ENCODE measurements around the gene COL6A5. TPM values are rescaled to one million over a fixed set of nuclear protein-coding genes. Genes with fewer than 3 reads are reported as not detected.

Gene COL6A5
- total RNA-seq, 1 donor from 2014 or later: 0.07 TPM

DNA sequence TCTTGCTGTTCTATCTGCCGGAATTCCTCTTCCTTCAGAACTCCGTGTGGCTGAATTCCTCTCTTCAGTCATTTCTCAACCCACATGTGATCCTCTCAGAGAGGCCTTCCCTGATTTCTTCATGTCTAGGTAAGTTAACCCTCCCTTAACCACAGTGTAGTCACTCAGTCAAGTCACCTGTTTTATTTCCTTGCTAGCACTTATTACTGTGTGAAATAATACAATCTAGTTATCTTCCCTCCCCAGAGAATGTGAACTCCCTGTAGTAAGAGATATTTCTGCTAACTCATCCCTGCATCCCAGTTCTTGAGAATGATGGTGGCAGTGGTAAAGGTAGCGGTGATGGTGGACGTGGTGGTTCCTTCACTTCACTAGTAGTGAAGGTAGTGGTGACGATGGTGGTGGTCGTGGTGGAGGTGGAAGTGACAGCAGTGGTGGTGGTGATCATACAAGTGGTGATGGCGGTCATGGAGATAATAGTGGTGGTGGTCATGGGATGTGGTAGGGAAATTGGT lies 33.3 kb downstream of the COL6A5 start:
- Mint-ChIP-seq H3K27ac (peak overlapping the region; percentile 2), H3K27me3 (ENCODE audit: low read depth) (no peaks in the 10 kb centered on the region), H3K4me3 (no peak overlapping the region), H3K4me1 (peaks cover 16% of the 10 kb centered on the region), H3K9me3 (no peaks in the 10 kb centered on the region), H3K36me3 (no peaks in the 10 kb centered on the region)
- no peak for DNase-seq (ENCODE audit: low spot score in 2 of 2, unreplicated experiment in 2 of 2)
- TF ChIP-seq, protein P1, sequence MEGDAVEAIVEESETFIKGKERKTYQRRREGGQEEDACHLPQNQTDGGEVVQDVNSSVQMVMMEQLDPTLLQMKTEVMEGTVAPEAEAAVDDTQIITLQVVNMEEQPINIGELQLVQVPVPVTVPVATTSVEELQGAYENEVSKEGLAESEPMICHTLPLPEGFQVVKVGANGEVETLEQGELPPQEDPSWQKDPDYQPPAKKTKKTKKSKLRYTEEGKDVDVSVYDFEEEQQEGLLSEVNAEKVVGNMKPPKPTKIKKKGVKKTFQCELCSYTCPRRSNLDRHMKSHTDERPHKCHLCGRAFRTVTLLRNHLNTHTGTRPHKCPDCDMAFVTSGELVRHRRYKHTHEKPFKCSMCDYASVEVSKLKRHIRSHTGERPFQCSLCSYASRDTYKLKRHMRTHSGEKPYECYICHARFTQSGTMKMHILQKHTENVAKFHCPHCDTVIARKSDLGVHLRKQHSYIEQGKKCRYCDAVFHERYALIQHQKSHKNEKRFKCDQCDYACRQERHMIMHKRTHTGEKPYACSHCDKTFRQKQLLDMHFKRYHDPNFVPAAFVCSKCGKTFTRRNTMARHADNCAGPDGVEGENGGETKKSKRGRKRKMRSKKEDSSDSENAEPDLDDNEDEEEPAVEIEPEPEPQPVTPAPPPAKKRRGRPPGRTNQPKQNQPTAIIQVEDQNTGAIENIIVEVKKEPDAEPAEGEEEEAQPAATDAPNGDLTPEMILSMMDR (IDR thresholded peaks at IDR 0.05; ENCODE audit: unreplicated experiment): no peak

DNA sequence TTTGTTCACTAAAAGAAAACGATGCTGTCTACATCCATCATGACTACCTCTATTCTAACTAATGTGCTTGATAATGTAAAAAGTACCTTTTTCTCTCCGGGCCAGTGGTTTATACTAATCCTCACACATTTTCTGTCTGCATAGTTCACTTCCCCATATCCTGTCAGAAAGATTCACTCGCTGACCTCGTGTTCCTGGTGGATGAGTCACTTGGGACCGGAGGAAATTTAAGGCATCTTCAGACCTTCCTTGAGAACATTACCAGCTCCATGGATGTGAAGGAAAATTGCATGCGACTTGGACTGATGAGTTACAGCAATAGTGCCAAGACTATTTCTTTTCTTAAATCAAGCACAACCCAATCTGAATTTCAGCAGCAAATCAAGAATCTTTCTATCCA lies 33.8 kb downstream of the COL6A5 start:
- H3K4me3 Mint-ChIP-seq: no peak overlapping the region
- no peaks in the 10 kb centered on the region for H3K9me3 Mint-ChIP-seq
- H3K27me3 Mint-ChIP-seq (ENCODE audit: low read depth): no peaks in the 10 kb centered on the region

DNA sequence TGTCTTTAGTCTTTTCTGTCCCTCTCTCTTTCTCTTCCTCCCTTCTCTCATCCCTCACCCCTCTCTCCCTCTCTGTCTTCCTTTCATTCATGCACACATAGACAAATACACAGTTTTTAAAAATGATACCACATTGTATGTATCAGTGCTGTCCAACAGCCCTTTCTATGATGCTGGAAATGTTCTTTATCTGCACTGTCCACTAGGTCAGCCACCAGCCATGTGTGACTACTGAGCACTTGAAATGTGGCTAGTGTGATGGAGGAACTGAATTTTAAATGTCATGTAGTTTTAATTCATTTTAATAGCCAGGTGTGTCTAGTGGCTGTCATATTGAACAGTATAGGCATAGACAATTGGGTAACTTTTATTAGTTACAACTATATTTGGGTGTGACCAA lies 34.9 kb downstream of the COL6A5 start:
- Mint-ChIP-seq H3K4me3 (no peak overlapping the region), H3K27ac (no peak overlapping the region)
- DNase-seq (ENCODE audit: low spot score in 2 of 2, unreplicated experiment in 2 of 2): no peak

More for the DNA sequence above, 33.8 kb downstream of the COL6A5 start:
- Mint-ChIP-seq H3K36me3 (no peaks in the 10 kb centered on the region), H3K4me1 (peaks cover 17% of the 10 kb centered on the region), H3K27ac (no peak overlapping the region)
- TF ChIP-seq, protein P1 (IDR thresholded peaks at IDR 0.05; ENCODE audit: unreplicated experiment): no peak
- DNase-seq (ENCODE audit: low spot score in 2 of 2, unreplicated experiment in 2 of 2): no peak

DNA sequence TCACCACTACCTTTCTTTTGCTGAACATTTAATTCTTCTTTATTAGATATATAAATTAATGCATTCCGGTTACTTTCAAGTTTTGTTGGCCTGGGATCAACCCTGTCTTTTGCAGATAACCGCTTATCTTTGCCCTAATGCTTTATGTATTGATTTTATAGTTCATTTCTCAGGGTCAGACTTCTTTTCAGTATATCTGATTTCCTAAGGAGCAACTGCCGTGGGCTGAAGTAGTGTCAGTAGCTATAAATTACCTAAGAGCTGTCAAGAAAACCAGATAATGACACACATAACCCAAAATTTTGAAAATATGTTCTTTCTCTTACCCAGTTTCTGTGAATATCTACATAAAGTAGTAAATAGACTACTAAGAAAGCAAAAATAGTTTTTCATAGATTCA lies 38.0 kb downstream of the COL6A5 start:
- DNase-seq (ENCODE audit: low spot score in 2 of 2, unreplicated experiment in 2 of 2): no peak
- TF ChIP-seq, protein P1 (IDR thresholded peaks at IDR 0.05; ENCODE audit: unreplicated experiment): no peak
- no peaks in the 10 kb centered on the region for H3K9me3 Mint-ChIP-seq
- H3K4me1 Mint-ChIP-seq: peaks cover 11% of the 10 kb centered on the region
- H3K27me3 Mint-ChIP-seq (ENCODE audit: low read depth): no peaks in the 10 kb centered on the region
- H3K36me3 Mint-ChIP-seq: no peaks in the 10 kb centered on the region
- H3K4me3 Mint-ChIP-seq: no peak overlapping the region
- H3K27ac Mint-ChIP-seq: no peak overlapping the region

More for the DNA sequence above, 34.9 kb downstream of the COL6A5 start:
- Mint-ChIP-seq H3K27me3 (ENCODE audit: low read depth) (no peaks in the 10 kb centered on the region), H3K4me1 (peaks cover 17% of the 10 kb centered on the region), H3K36me3 (no peaks in the 10 kb centered on the region), H3K9me3 (no peaks in the 10 kb centered on the region)
- TF ChIP-seq, protein P1 (IDR thresholded peaks at IDR 0.05; ENCODE audit: unreplicated experiment): no peak

DNA sequence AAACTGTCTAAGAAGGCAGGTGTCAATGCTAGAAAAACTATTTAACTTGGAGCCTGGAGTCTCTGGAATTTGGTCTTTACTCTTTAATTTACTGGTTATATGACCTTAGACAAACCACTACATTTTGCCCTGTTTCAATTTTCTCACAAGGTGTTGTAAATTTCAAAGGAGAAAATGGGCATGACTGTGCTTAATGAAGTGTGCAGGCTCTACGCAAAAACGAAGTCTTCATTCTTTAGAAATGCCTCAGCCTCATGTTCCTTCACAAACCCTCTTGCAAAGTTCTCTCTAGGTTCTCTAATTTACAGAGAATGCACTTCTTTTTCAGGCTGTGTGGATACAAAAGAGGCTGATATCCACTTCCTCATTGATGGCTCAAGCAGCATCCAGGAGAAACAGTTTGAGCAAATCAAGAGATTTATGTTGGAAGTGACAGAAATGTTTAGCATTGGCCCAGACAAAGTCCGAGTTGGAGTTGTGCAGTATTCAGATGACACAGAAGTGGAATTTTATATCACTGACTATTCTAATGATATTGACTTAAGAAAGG lies 39.1 kb downstream of the COL6A5 start:
- Mint-ChIP-seq H3K9me3 (no peaks in the 10 kb centered on the region), H3K4me3 (no peak overlapping the region), H3K27me3 (ENCODE audit: low read depth) (no peaks in the 10 kb centered on the region), H3K36me3 (no peaks in the 10 kb centered on the region), H3K4me1 (peaks cover 5% of the 10 kb centered on the region), H3K27ac (no peak overlapping the region)
- TF ChIP-seq, protein P1 (IDR thresholded peaks at IDR 0.05; ENCODE audit: unreplicated experiment): no peak
- no peak for DNase-seq (ENCODE audit: low spot score in 2 of 2, unreplicated experiment in 2 of 2)
